Measurements from ENCODE around the gene PARS2.

Gene PARS2

DNA sequence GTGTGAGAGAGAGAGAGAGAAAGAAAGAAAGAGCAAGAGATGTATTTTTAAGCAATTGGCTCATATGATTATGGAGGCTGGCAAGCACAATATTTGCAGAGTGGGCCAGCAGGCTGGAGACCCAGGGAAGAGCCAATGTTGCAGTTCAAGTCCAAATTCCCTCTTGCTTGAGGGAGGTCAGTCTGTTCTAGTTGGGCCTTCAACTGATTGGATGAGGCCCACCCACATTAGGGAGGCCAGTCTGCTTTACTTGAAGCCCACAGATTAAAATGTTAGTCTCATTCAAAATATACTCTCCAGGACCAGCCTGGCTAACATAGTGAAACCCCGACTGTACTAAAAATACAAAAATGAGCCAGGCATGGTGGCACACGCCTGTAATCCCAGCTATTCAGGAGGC, 8.6 kb upstream of the PARS2 start:
- TF ChIP-seq POLR2AphosphoS5 (IDR thresholded peaks at IDR 0.05; ENCODE audit: low read depth, low read length) = no peak
- TF ChIP-seq SIN3A (IDR thresholded peaks at IDR 0.05; ENCODE audit: borderline replicate concordance, insufficient read depth, low read length) = no peak
- no peak for TF ChIP-seq REST (IDR thresholded peaks at IDR 0.05; ENCODE audit: insufficient read depth in 1 of 2, low read depth in 2 of 2, low read length in 2 of 2)
- no peak for TF ChIP-seq FOXP2 (optimal IDR thresholded peaks at IDR 0.05; ENCODE audit: borderline replicate concordance, extremely low read depth, extremely low read length, insufficient read depth)
- TF ChIP-seq TAF1 (IDR thresholded peaks at IDR 0.05; ENCODE audit: borderline replicate concordance, insufficient read depth, low read length) = no peak

DNA sequence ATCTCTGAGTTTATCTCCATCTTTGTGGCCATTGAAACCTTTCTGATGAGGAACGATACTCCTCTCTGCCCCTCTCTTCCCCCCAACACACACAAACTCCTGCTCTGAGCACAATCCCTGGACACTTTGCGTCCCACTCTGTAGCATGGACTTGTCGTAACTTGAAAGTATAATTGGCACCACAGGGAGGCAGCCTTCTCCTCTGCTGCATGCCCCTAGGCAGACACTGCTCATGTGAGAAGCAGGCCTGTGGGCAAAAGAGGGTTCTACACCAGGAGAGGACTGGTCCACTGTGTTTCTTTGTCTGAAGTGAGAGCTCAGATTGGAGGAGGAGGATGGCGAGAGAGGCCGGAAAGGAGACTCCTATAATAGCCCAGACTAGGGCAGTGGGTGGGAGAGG, 3.8 kb upstream of the PARS2 start:
- no peak for TF ChIP-seq SIN3A (IDR thresholded peaks at IDR 0.05; ENCODE audit: borderline replicate concordance, insufficient read depth, low read length)
- no peak for TF ChIP-seq TAF1 (IDR thresholded peaks at IDR 0.05; ENCODE audit: borderline replicate concordance, insufficient read depth, low read length)
- TF ChIP-seq FOXP2 (optimal IDR thresholded peaks at IDR 0.05; ENCODE audit: borderline replicate concordance, extremely low read depth, extremely low read length, insufficient read depth) = no peak
- no peak for TF ChIP-seq REST (IDR thresholded peaks at IDR 0.05; ENCODE audit: insufficient read depth in 1 of 2, low read depth in 2 of 2, low read length in 2 of 2)
- TF ChIP-seq POLR2AphosphoS5 (IDR thresholded peaks at IDR 0.05; ENCODE audit: low read depth, low read length) = no peak

GRCh38 chr1:54767526-54767925, 3.2 kb upstream of the PARS2 start:
- no peak for TF ChIP-seq POLR2AphosphoS5 (IDR thresholded peaks at IDR 0.05; ENCODE audit: low read depth, low read length)
- TF ChIP-seq SIN3A (IDR thresholded peaks at IDR 0.05; ENCODE audit: borderline replicate concordance, insufficient read depth, low read length) = no peak
- TF ChIP-seq TAF1 (IDR thresholded peaks at IDR 0.05; ENCODE audit: borderline replicate concordance, insufficient read depth, low read length) = no peak
- no peak for TF ChIP-seq REST (IDR thresholded peaks at IDR 0.05; ENCODE audit: insufficient read depth in 1 of 2, low read depth in 2 of 2, low read length in 2 of 2)
- TF ChIP-seq FOXP2 (optimal IDR thresholded peaks at IDR 0.05; ENCODE audit: borderline replicate concordance, extremely low read depth, extremely low read length, insufficient read depth) = no peak

DNA sequence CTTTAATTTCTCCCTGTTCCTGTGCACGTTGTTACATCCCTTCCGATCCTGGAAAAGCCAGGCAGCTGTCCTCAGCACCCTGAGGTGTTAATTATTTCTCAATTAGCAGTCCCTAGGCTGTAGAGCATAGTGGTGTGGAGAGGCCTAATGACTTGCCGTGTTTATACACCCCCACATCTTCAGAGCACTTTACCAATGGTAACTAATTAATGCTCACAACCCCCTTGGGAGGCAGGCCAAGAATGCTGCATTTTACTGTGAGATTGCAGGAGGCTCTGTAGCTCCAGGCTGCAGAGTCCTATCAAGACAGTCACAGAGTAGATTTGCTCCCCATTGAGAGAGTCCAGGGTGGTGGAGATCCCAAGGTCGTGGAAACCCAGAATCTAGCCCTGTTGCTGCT, 2.4 kb upstream of the PARS2 start:
- TF ChIP-seq TAF1 (IDR thresholded peaks at IDR 0.05; ENCODE audit: borderline replicate concordance, insufficient read depth, low read length) (no peak), SIN3A (IDR thresholded peaks at IDR 0.05; ENCODE audit: borderline replicate concordance, insufficient read depth, low read length) (no peak), REST (IDR thresholded peaks at IDR 0.05; ENCODE audit: insufficient read depth in 1 of 2, low read depth in 2 of 2, low read length in 2 of 2) (no peak), POLR2AphosphoS5 (IDR thresholded peaks at IDR 0.05; ENCODE audit: low read depth, low read length) (no peak), FOXP2 (optimal IDR thresholded peaks at IDR 0.05; ENCODE audit: borderline replicate concordance, extremely low read depth, extremely low read length, insufficient read depth) (no peak)
